ENCODE data around the gene TM4SF4. TPM values are rescaled to one million over a fixed set of nuclear protein-coding genes. Genes with fewer than 3 reads are reported as not detected.
A peak's percentile ranks its signal among the peaks of the same experiment; 100 is the strongest.

TM4SF4 gene
- total RNA-seq, 4 donors from 2014 or later, result 0.32 TPM; not detected in 3

- Histone ChIP-seq H3K4me1 (peaks cover 16% of the 10 kb centered on the region), H3K9me3 (no peaks in the 10 kb centered on the region), H3K27me3 (no peaks in the 10 kb centered on the region), H3K27ac (no peak overlapping the region), H3K4me3 (no peak overlapping the region), H3K36me3 (no peaks in the 10 kb centered on the region)
- no peak for DNase-seq (ENCODE audit: low spot score in 2 of 2)
- TF ChIP-seq, protein P1, sequence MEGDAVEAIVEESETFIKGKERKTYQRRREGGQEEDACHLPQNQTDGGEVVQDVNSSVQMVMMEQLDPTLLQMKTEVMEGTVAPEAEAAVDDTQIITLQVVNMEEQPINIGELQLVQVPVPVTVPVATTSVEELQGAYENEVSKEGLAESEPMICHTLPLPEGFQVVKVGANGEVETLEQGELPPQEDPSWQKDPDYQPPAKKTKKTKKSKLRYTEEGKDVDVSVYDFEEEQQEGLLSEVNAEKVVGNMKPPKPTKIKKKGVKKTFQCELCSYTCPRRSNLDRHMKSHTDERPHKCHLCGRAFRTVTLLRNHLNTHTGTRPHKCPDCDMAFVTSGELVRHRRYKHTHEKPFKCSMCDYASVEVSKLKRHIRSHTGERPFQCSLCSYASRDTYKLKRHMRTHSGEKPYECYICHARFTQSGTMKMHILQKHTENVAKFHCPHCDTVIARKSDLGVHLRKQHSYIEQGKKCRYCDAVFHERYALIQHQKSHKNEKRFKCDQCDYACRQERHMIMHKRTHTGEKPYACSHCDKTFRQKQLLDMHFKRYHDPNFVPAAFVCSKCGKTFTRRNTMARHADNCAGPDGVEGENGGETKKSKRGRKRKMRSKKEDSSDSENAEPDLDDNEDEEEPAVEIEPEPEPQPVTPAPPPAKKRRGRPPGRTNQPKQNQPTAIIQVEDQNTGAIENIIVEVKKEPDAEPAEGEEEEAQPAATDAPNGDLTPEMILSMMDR (IDR thresholded peaks at IDR 0.05), result no peak
- TF ChIP-seq POLR2AphosphoS5 (IDR thresholded peaks at IDR 0.05), result no peak
- no peak for TF ChIP-seq POLR2A (IDR thresholded peaks at IDR 0.05)
- no peak for TF ChIP-seq EP300 (IDR thresholded peaks at IDR 0.05)
- 78% methylated on average over 3 of the region's 3 CpGs for WGBS
These were observed 36.6 kb downstream of the TM4SF4 start for GRCh38 chr3:149511040-149511626.

GRCh38 chr3:149512073-149512782, 37.7 kb downstream of the TM4SF4 start:
- WGBS, result 22% methylated on average over 9 of the region's 9 CpGs
- TF ChIP-seq EP300 (IDR thresholded peaks at IDR 0.05) (no peak), POLR2A (IDR thresholded peaks at IDR 0.05) (no peak), POLR2AphosphoS5 (IDR thresholded peaks at IDR 0.05) (no peak)
- TF ChIP-seq, protein P1 (IDR thresholded peaks at IDR 0.05), result peak; percentile 64 to 76
- peak in 1 of 2 donors; percentile 73 for DNase-seq (ENCODE audit: low spot score in 2 of 2)

DNA sequence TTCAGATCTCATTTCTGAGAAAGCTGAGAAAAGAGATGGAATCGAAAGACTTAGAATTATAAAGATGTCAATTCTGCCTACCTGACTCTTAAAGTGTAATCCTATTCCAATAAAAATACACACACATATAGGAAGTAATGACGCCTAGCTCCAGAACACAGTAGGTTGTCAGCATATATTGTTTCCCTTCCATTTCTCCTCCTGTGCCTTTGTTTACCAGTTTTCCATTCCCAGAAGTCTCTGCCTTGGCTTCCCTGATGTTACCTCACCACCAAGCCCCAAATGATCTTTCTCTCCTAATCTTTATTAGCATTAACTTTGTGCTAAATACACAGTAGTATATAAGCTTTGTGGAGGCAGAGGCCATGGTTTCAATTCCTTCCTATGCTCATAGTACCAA, 40.0 kb downstream of the TM4SF4 start:
- Histone ChIP-seq H3K4me3 (no peak overlapping the region), H3K36me3 (peaks cover 11% of the 10 kb centered on the region), H3K9me3 (no peaks in the 10 kb centered on the region), H3K27ac (no peak overlapping the region), H3K27me3 (no peaks in the 10 kb centered on the region), H3K4me1 (no peaks in the 10 kb centered on the region)
- DNase-seq (ENCODE audit: low spot score in 2 of 2), result no peak
- TF ChIP-seq EP300 (IDR thresholded peaks at IDR 0.05) (no peak), POLR2A (IDR thresholded peaks at IDR 0.05) (no peak)
- WGBS, result 88% methylated on average over 2 of the region's 2 CpGs

More at GRCh38 chr3:149512073-149512782, 37.7 kb downstream of the TM4SF4 start:
- Histone ChIP-seq H3K27ac (no peak overlapping the region), H3K9me3 (no peaks in the 10 kb centered on the region), H3K36me3 (no peaks in the 10 kb centered on the region), H3K4me3 (no peak overlapping the region), H3K27me3 (no peaks in the 10 kb centered on the region), H3K4me1 (peaks cover 6% of the 10 kb centered on the region)

- H3K36me3 ChIP-seq, result peaks cover 16% of the 10 kb centered on the region
- no peak for TF ChIP-seq EP300 (IDR thresholded peaks at IDR 0.05)
- TF ChIP-seq, protein P1 (IDR thresholded peaks at IDR 0.05), result no peak
- TF ChIP-seq POLR2AphosphoS5 (IDR thresholded peaks at IDR 0.05), result no peak
- TF ChIP-seq POLR2A (IDR thresholded peaks at IDR 0.05), result no peak
- WGBS, result 82% methylated on average over 2 of the region's 2 CpGs
- H3K9me3 ChIP-seq, result no peaks in the 10 kb centered on the region
- no peak overlapping the region for H3K27ac ChIP-seq
- H3K4me3 ChIP-seq, result no peak overlapping the region
- DNase-seq (ENCODE audit: low spot score in 2 of 2), result no peak
- no peaks in the 10 kb centered on the region for H3K27me3 ChIP-seq
- no peaks in the 10 kb centered on the region for H3K4me1 ChIP-seq
These were observed 40.8 kb downstream of the TM4SF4 start for GRCh38 chr3:149515249-149515648.

DNA sequence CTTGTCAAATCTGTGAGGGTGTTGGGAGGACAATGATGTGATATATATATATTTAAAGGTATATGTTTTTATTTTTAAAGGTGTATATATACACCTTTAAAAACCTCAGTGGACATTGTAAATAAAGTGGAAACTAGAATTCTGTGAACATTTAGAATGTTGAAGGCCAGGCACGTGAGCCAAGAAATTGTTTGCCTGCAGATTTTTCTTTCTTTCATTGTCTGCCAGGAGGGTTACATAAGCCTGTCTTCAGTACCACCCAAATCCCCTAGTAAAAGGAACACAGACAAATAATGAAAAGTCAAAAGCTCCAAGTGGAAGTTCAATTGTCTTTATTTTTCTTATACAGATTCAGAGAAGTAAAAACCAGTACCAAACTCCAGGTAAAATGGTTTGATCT, 42.4 kb downstream of the TM4SF4 start:
- H3K27me3 ChIP-seq, result no peaks in the 10 kb centered on the region
- DNase-seq (ENCODE audit: low spot score in 2 of 2), result no peak
- H3K9me3 ChIP-seq, result no peaks in the 10 kb centered on the region
- TF ChIP-seq POLR2AphosphoS5 (IDR thresholded peaks at IDR 0.05), result no peak
- TF ChIP-seq, protein P1 (IDR thresholded peaks at IDR 0.05), result no peak
- H3K36me3 ChIP-seq, result peaks cover 28% of the 10 kb centered on the region
- no peak overlapping the region for H3K27ac ChIP-seq
- WGBS, result 35% methylated on average over 1 of the region's 1 CpG
- no peaks in the 10 kb centered on the region for H3K4me1 ChIP-seq
- H3K4me3 ChIP-seq, result no peak overlapping the region

Data from suprapubic skin (tissue), 4 donors.